Colonic mucosa (tissue), 4 donors: ENCODE measurements around the gene ITPK1. TPM values are rescaled to one million over a fixed set of nuclear protein-coding genes. Genes with fewer than 3 reads are reported as not detected.

ENCODE experiments used
- DNase-seq: peaks from one replicate; pipeline ENCODE4 v3.0.0-alpha.2; 2020
- H3K27ac ChIP-seq: fragments of 200-600 bp; one replicate; pipeline ENCODE4 v1.8.0; 2021
- H3K27me3 ChIP-seq: fragments of 200-600 bp; one replicate; pipeline ENCODE4 v1.8.0; 2021
- H3K36me3 ChIP-seq: fragments of 200-600 bp; one replicate; pipeline ENCODE4 v1.8.0; 2021
- H3K4me1 ChIP-seq: fragments of 200-600 bp; one replicate; pipeline ENCODE4 v1.8.0; 2021; ENCODE audit warnings: mild to moderate bottlenecking
- H3K4me3 ChIP-seq: fragments of 200-600 bp; one replicate; pipeline ENCODE4 v1.8.0; 2021
- H3K9ac ChIP-seq, 2 donors: one replicate each; pipeline ENCODE4 v1.7.0; 2013; ENCODE audit warnings: control low read depth in 2 of 2, low read depth in 2 of 2, low read length in 2 of 2
- H3K9me3 ChIP-seq: fragments of 200-600 bp; one replicate; pipeline ENCODE4 v1.8.0; 2021
- intact Hi-C: fragments of 100-400 bp; cut with DNase I; formaldehyde crosslinking; loops from one replicate; pipeline ENCODE4 v1.14.1; 2022
- total RNA-seq, 2 donors: library from RNA; stranded (reverse); fragmentation: NEBNext Ultra II Directional in 1 of 2; extraction: Animal tissue kit (Norgen Biotek cat#: 25700) in 1 of 2; gene quantifications; one replicate each; pipeline ENCODE4 v1.2.1, GENCODE V29; 2021
- TF ChIP-seq, protein P1 (sequence below): fragments of 200-600 bp; IDR thresholded peaks from one replicate; pipeline ENCODE4 v1.8.0; 2022; ENCODE audit warnings: antibody characterized with exemption, mild to moderate bottlenecking
- donor health status: healthy.
- donor health status: DM: no; HTN: no; CAD: no.
- donor health status: DM: no; HTN: no; CAD: no.

The ITPK1 gene
- total RNA-seq, 2 donors from 2014 or later: 118 to 134 TPM

DNA sequence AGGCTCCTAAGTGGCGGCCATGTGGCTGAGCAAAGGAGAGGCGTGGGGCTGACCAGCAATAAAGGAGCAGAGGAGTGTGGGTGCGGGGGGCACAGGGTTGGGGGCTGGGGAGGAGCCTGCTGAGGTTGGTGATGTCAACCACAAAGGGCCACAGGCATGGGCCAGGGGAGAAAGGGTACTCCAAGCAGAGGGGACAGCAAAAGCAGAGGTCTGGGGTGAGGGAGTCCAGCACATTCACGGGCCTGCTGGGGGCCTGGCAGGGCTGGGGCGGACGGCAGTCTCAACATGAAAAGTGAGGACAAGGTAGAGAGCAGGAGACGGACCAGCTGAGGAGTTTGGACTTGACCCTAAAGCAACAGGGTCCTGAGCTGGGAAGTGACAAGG is 111.0 kb downstream of the ITPK1 start:
- TF ChIP-seq, protein P1, sequence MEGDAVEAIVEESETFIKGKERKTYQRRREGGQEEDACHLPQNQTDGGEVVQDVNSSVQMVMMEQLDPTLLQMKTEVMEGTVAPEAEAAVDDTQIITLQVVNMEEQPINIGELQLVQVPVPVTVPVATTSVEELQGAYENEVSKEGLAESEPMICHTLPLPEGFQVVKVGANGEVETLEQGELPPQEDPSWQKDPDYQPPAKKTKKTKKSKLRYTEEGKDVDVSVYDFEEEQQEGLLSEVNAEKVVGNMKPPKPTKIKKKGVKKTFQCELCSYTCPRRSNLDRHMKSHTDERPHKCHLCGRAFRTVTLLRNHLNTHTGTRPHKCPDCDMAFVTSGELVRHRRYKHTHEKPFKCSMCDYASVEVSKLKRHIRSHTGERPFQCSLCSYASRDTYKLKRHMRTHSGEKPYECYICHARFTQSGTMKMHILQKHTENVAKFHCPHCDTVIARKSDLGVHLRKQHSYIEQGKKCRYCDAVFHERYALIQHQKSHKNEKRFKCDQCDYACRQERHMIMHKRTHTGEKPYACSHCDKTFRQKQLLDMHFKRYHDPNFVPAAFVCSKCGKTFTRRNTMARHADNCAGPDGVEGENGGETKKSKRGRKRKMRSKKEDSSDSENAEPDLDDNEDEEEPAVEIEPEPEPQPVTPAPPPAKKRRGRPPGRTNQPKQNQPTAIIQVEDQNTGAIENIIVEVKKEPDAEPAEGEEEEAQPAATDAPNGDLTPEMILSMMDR: no peak
- Histone ChIP-seq H3K9ac (no peak overlapping the region), H3K27ac (no peak overlapping the region), H3K27me3 (no peaks in the 10 kb centered on the region), H3K9me3 (no peaks in the 10 kb centered on the region), H3K4me3 (no peak overlapping the region), H3K36me3 (no peaks in the 10 kb centered on the region), H3K4me1 (peaks cover 13% of the 10 kb centered on the region)
- intact Hi-C loops: no loop called here
- no peak for DNase-seq

DNA sequence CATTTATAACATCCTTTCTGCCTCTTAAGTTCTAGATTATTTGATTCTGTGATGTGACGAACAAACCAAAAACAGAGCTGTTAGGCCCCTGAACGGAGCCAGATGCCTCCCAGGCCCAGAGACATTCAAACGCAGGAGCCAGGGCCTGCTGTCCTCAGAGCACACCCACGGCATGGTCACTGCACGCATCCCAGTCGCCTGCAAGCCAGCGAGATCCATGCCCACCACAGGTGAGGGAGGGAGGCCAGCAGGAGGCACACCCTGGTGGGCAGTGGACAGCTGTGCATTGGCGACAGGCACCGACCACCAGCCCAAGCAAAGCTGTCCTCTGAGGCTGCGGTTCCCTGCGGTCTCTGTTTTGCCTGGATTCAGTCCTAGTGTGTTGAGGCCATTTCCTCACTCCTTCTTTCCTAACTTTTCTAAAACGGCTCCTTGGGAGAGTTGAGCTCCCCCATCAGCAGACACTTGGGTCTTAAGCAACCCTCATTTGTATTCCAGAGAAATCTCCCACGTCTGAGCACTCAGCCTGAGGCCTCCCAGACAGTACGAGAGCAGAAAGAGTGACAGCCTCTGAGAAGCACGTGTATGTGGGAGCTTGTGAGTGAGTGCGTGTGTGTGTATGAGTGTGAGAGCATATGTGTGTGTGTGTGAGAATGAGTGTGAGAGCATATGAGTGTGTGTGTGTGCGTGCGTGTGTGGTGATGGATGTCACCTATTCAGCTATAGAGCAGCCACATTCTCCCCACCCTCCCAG is 111.6 kb downstream of the ITPK1 start:
- Histone ChIP-seq H3K27ac (no peak overlapping the region), H3K36me3 (no peaks in the 10 kb centered on the region), H3K9ac (no peak overlapping the region), H3K27me3 (no peaks in the 10 kb centered on the region), H3K9me3 (no peaks in the 10 kb centered on the region), H3K4me1 (peaks cover 13% of the 10 kb centered on the region), H3K4me3 (no peak overlapping the region)
- no peak for DNase-seq
- TF ChIP-seq, protein P1: no peak
- intact Hi-C loops: no loop called here

DNA sequence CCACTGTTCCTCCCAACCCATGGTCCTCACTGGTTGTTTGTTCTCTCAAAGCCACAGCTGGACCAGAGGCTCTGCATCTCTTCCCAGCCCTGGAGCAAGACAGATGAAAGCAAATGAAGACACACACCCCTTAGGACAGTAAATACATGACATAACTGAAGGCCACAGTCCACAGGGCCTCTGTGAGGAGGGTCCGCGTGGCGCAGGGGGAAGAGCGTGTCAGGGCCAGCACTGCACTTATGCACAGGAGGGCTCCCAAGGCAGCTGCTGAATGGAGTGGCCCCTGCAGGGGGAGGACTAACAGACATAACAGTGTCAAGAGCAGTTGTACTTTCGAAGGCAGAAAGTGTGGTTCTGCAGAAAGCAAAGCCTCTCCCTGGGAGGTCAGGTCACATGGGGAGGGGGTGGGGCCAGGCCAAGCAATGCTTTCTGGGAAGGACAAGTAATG is 112.8 kb downstream of the ITPK1 start:
- Histone ChIP-seq H3K4me1 (peaks cover 12% of the 10 kb centered on the region), H3K9ac (no peak overlapping the region), H3K27me3 (no peaks in the 10 kb centered on the region), H3K27ac (no peak overlapping the region), H3K36me3 (no peaks in the 10 kb centered on the region), H3K4me3 (no peak overlapping the region), H3K9me3 (no peaks in the 10 kb centered on the region)
- DNase-seq: no peak
- TF ChIP-seq, protein P1: no peak
- intact Hi-C loops: no loop called here

DNA sequence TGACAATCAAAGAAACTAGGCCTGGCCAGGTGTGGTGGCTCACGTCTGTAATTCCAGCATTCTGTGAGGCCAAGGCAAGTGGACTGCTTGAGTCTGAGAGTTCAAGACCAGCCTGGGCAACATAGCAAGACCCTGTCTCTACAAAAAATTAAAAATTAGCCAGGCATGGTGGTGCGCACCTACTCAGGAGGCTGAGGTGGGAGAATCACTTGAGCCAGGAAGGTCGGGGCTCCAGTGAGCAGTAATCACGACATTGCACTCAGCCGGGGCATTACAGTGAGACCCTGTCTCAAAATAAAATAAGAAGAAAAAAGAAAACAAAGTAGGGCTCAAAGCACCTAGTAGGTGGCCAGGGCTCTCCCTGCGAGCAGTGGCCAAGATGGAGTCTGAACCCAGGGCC is 113.7 kb downstream of the ITPK1 start:
- TF ChIP-seq, protein P1: no peak
- no peak overlapping the region for H3K4me3 ChIP-seq
- no peaks in the 10 kb centered on the region for H3K36me3 ChIP-seq
- no peak overlapping the region for H3K27ac ChIP-seq
- no peak for DNase-seq
- H3K9me3 ChIP-seq: no peaks in the 10 kb centered on the region
- no peaks in the 10 kb centered on the region for H3K27me3 ChIP-seq
- intact Hi-C loops: no loop called here
- no peak overlapping the region for H3K9ac ChIP-seq
- H3K4me1 ChIP-seq: peaks cover 3% of the 10 kb centered on the region

DNA sequence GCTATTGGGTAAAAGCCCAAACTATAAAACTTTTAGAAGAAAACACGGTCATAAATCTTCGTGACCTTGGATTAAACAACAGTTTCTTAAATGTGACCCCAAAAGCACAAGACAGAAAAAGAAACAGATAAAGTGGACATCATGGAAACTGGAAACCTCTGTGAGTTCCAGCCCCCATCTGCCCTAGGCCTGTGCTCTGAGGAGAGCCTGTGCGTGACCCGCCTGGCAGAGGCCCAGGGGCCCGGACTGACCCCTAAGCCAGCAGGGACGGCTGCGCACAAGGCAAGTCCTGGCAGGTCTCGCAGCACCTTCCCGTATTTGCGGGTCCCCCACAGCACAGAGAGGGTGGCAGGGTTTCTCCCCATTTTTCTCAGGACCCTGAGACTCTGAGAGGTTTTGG is 116.8 kb downstream of the ITPK1 start:
- DNase-seq: no peak
- Histone ChIP-seq H3K4me3 (no peak overlapping the region), H3K36me3 (no peaks in the 10 kb centered on the region), H3K9me3 (no peaks in the 10 kb centered on the region), H3K9ac (no peak overlapping the region), H3K27ac (no peak overlapping the region), H3K27me3 (no peaks in the 10 kb centered on the region), H3K4me1 (no peaks in the 10 kb centered on the region)
- intact Hi-C loops: no loop called here
- TF ChIP-seq, protein P1: no peak
